Osteocyte (in vitro differentiated cells): ENCODE results near the gene INPP4B. TPM values are rescaled to one million over a fixed set of nuclear protein-coding genes. Genes with fewer than 3 reads are reported as not detected.

ENCODE experiments used
- DNase-seq: peaks from one replicate; pipeline ENCODE4 v3.0.0; 2021; ENCODE audit warnings: mixed read lengths; ENCODE audit not compliant: unreplicated experiment; ENCODE audit errors: extremely low spot score
- H3K27ac Mint-ChIP-seq: one replicate; pipeline ENCODE4 v1.8.0; 2021; ENCODE audit warnings: mild to moderate bottlenecking, mixed read lengths; ENCODE audit not compliant: unreplicated experiment
- H3K27me3 Mint-ChIP-seq: one replicate; pipeline ENCODE4 v1.8.0; 2021; ENCODE audit warnings: mixed read lengths; ENCODE audit not compliant: unreplicated experiment
- H3K36me3 Mint-ChIP-seq: one replicate; pipeline ENCODE4 v1.8.0; 2021; ENCODE audit warnings: mixed read lengths; ENCODE audit not compliant: unreplicated experiment
- H3K4me1 Mint-ChIP-seq: one replicate; pipeline ENCODE4 v1.8.0; 2021; ENCODE audit warnings: mixed read lengths; ENCODE audit not compliant: unreplicated experiment
- H3K4me3 Mint-ChIP-seq: one replicate; pipeline ENCODE4 v1.8.0; 2021; ENCODE audit warnings: mild to moderate bottlenecking, moderate library complexity, mixed read lengths; ENCODE audit not compliant: unreplicated experiment
- H3K9me3 Mint-ChIP-seq: one replicate; pipeline ENCODE4 v1.8.0; 2021; ENCODE audit warnings: mixed read lengths; ENCODE audit not compliant: unreplicated experiment
- CTCF ChIP-seq: fragments of 200-600 bp; sonication (generic); IDR thresholded peaks from 2 replicates; pipeline ENCODE4 v1.5.0; 2021; ENCODE audit warnings: antibody characterized with exemption, mild to moderate bottlenecking, moderate library complexity
- total RNA-seq: library from RNA; stranded (reverse); gene quantifications from 2 replicates; pipeline ENCODE4 v1.2.1, GENCODE V29; 2021

Gene INPP4B
- total RNA-seq, 1 donor from 2014 or later, result 10.9 TPM

GRCh38 chr4:142341268-142341667 is 504.8 kb downstream of the INPP4B start:
- H3K27ac Mint-ChIP-seq, result no peak overlapping the region

GRCh38 chr4:142339053-142339452 is 507.0 kb downstream of the INPP4B start:
- H3K27ac Mint-ChIP-seq, result no peak overlapping the region
- no peaks in the 10 kb centered on the region for H3K36me3 Mint-ChIP-seq
- H3K4me3 Mint-ChIP-seq, result no peak overlapping the region
- peaks cover 7% of the 10 kb centered on the region for H3K9me3 Mint-ChIP-seq
- no peak for DNase-seq
- no peak for TF ChIP-seq CTCF
- no peaks in the 10 kb centered on the region for H3K27me3 Mint-ChIP-seq
- peaks cover 6% of the 10 kb centered on the region for H3K4me1 Mint-ChIP-seq

More at GRCh38 chr4:142341268-142341667, 504.8 kb downstream of the INPP4B start:
- no peaks in the 10 kb centered on the region for H3K27me3 Mint-ChIP-seq
- no peak for DNase-seq
- no peak overlapping the region for H3K4me3 Mint-ChIP-seq
- peaks cover 2% of the 10 kb centered on the region for H3K9me3 Mint-ChIP-seq
- H3K36me3 Mint-ChIP-seq, result no peaks in the 10 kb centered on the region
- no peaks in the 10 kb centered on the region for H3K4me1 Mint-ChIP-seq
- no peak for TF ChIP-seq CTCF

DNA sequence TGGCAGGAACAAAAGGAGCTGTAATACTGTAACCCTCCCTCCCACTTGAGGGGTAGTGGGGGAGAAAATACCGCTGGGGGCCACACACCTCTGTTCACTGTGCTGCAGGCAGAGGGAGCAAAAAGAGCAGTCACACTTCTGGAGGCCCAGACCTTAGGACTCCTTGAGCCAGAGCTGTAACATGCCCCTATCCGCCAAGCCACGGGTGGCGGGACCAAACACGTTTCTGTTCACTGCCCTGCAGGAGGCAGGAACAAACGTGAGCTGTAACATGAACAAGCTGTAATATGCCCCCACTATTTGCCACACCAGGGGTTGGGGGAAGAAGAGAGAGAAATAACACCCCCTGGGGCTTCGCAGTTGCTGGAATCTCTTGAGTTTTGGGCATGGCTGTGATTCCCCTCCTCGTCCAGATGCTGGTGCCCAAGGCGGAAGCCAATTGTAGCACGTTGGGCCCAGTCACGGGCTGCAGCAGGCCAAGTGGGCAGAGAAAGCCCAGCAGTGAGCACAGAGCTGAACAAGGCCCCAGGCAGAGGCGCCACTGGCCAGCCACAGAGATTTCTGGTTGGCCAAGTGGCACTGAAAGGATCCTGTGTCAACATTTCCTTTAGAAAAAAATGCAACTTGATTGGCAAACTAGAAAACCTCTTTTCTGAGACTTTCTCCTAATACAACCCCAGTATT is 509.7 kb downstream of the INPP4B start:
- Mint-ChIP-seq H3K27ac (no peak overlapping the region), H3K9me3 (peaks cover 5% of the 10 kb centered on the region), H3K4me3 (no peak overlapping the region), H3K36me3 (no peaks in the 10 kb centered on the region), H3K27me3 (no peaks in the 10 kb centered on the region), H3K4me1 (peaks cover 9% of the 10 kb centered on the region)
- no peak for DNase-seq
- TF ChIP-seq CTCF, result no peak

DNA sequence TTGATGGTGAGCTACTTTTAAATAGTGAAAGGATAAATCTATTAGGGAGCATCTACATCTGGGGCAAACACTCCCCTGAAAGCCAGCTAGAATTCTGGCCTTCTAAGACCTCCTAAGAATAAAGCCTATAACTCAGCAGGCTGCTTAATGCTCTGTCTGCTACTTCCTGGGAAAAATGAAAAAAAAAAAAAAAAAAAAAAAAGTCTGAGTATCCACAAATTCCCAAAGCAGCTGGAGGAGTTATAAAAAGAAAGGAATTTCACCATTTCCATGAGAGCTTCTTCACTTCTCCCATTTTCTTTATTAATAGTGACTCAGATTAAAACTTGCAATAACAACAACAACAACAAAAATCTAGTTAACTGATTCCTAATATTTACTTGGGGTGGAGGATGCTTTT is 511.2 kb downstream of the INPP4B start:
- H3K36me3 Mint-ChIP-seq, result no peaks in the 10 kb centered on the region
- H3K27ac Mint-ChIP-seq, result no peak overlapping the region
- DNase-seq, result no peak
- H3K4me3 Mint-ChIP-seq, result no peak overlapping the region
- H3K27me3 Mint-ChIP-seq, result no peaks in the 10 kb centered on the region
- no peak for TF ChIP-seq CTCF
- peaks cover 5% of the 10 kb centered on the region for H3K9me3 Mint-ChIP-seq
- peaks cover 17% of the 10 kb centered on the region for H3K4me1 Mint-ChIP-seq

- DNase-seq, result no peak
- TF ChIP-seq CTCF, result no peak
- Mint-ChIP-seq H3K9me3 (peaks cover 5% of the 10 kb centered on the region), H3K27ac (no peak overlapping the region), H3K4me3 (no peak overlapping the region), H3K4me1 (peaks cover 17% of the 10 kb centered on the region), H3K36me3 (no peaks in the 10 kb centered on the region), H3K27me3 (no peaks in the 10 kb centered on the region)
Observed at GRCh38 chr4:142331646-142332045, 514.5 kb downstream of the INPP4B start.
